Right lobe of liver (tissue), 4 donors: Measurements from ENCODE around the gene CHADL.

Experiments
- CTCF ChIP-seq, 4 donors: fragments of 200-600 bp in 3 of 4; fragments of 450-650 bp in 1 of 4; IDR thresholded peaks; one replicate each; pipeline versions ENCODE4 v1.5.1 to v1.8.0; 2016 to 2022; ENCODE audit warnings: antibody characterized with exemption in 4 of 4, mild to moderate bottlenecking in 2 of 4
- POLR2A ChIP-seq: fragments of 450-650 bp; IDR thresholded peaks from one replicate; pipeline ENCODE4 v1.6.1; 2017; ENCODE audit warnings: antibody characterized with exemption, mild to moderate bottlenecking
- donor health status: DM: no; HTN: no; CAD: no.
- donor health status: DM: no; HTN: no; CAD: no.
- donor health status: DM: no; HTN: yes; CAD: no.

GRCh38 chr22:41197038-41197972 is 43.4 kb downstream of the CHADL start:
- TF ChIP-seq CTCF (IDR thresholded peaks at IDR 0.05) (peak in 1 of 4 donors; percentile 17), POLR2A (peak; percentile 34)
